H1 (cell line): ENCODE data around the gene CGRRF1. TPM values are rescaled to one million over a fixed set of nuclear protein-coding genes. Genes with fewer than 3 reads are reported as not detected.

Experiments
- ASH2L ChIP-seq: fragments of 200-600, 300-600 bp; sonication (generic); IDR thresholded peaks from one replicate; pipeline ENCODE4 v1.7.1; 2017; ENCODE audit warnings: low read length
- ATF3 ChIP-seq: IDR thresholded peaks from 2 replicates; pipeline ENCODE4 v1.6.1; 2011; ENCODE audit warnings: low read depth, mild to moderate bottlenecking, low read length; ENCODE audit not compliant: insufficient read depth
- BRCA1 ChIP-seq: IDR thresholded peaks from 2 replicates; pipeline ENCODE4 v1.6.1; 2012; ENCODE audit warnings: low read depth, low read length, improper control_type of control experiment
- CBX5 ChIP-seq: fragments of 300-800, 300-1000 bp; sonication (generic); IDR thresholded peaks from 2 replicates; pipeline ENCODE4 v1.7.1; 2016; ENCODE audit warnings: antibody characterized with exemption, low read length, low read depth
- E2F6 ChIP-seq: IDR thresholded peaks from 2 replicates; pipeline ENCODE4 v1.6.1; 2012; ENCODE audit warnings: inconsistent platforms
- EP300 ChIP-seq, 2 experiments: IDR thresholded peaks; 1 replicate in 1 of 2; 2 replicates in 1 of 2; pipeline ENCODE4 v1.6.1; 2011 to 2012; ENCODE audit warnings: low read depth in 2 of 2, low read length in 2 of 2, mild to moderate bottlenecking in 2 of 2, borderline replicate concordance in 1 of 2, inconsistent platforms in 1 of 2, moderate library complexity in 1 of 2
- HDAC6 ChIP-seq: IDR thresholded peaks from one replicate; pipeline ENCODE4 v1.7.1; 2012; ENCODE audit warnings: low read depth, mild to moderate bottlenecking, inconsistent platforms, low read length, moderate library complexity
- SIN3A ChIP-seq, 2 experiments: IDR thresholded peaks in 1 of 2; conservative IDR thresholded peaks in 1 of 2; 2 replicates each; pipeline ENCODE4 v1.6.1; 2011 to 2012; ENCODE audit warnings: low read length in 2 of 2, improper control_type of control experiment in 1 of 2, low read depth in 1 of 2, mild to moderate bottlenecking in 1 of 2
- SIRT6 ChIP-seq: IDR thresholded peaks from one replicate; pipeline ENCODE4 v1.7.1; 2012; ENCODE audit warnings: low read length, inconsistent platforms
- polyA plus RNA-seq, 7 experiments: library from polyadenylated mRNA; depleted of rRNA in 3 of 7; stranded (reverse) in 5 of 7; unstranded in 2 of 7; fragments of >200 nt in 5 of 7; fragments of 200-250 nt in 2 of 7; gene quantifications; 1 replicate in 5 of 7; 2 replicates in 1 of 7; 4 replicates in 1 of 7; pipeline versions ENCODE4 v1.2.1 to v1.2.3, GENCODE V29; 2011 to 2013; ENCODE audit warnings: missing spikeins in 2 of 7, mixed read lengths in 2 of 7
- total RNA-seq: library from RNA; stranded (reverse); fragmentation: NEBNext Ultra II Directional; extraction: Animal tissue kit (Norgen Biotek cat#: 25700); gene quantifications from 2 replicates; pipeline ENCODE4 v1.2.1, GENCODE V29; 2021

Gene CGRRF1
- total and polyA plus RNA-seq, 2 of the 8 experiments (the other 6 are each of a cell fraction or from before 2014, with no cell fraction given): 7.4 to 20.2 TPM

GRCh38 chr14:54564868-54565784 is 55.4 kb downstream of the CGRRF1 start (continued):
- TF ChIP-seq CBX5 (no peak), ATF3 (no peak), E2F6 (peak; percentile 64), EP300 (IDR thresholded peaks at IDR 0.05; ENCODE audit: borderline replicate concordance in 1 of 2, low read depth in 2 of 2, low read length in 2 of 2) (no peak), SIRT6 (no peak), SIN3A (conservative IDR thresholded peaks at IDR 0.05 in 1 of 2, IDR thresholded peaks at IDR 0.05 in 1 of 2; ENCODE audit: low read depth in 1 of 2, low read length in 2 of 2) (peak in 1 of 2 experiments; percentile 62; a peak in 2 of 4 replicates), BRCA1 (no peak), ASH2L (peak; percentile 92), HDAC6 (no peak)
- TF ChIP-seq, all 59 proteins: peak for 13
